GM18861 (cell line): Measurements from ENCODE around the gene ADGRV1.

Experiments
- ATAC-seq: cut with Tn5 transposase; IDR thresholded peaks from one replicate; pipeline ENCODE4 v1.9.1; 2021; ENCODE audit not compliant: unreplicated experiment

Gene ADGRV1

GRCh38 chr5:91123291-91123690 lies 564.7 kb downstream of the ADGRV1 start:
- no peak for ATAC-seq

- no peak for ATAC-seq
These were observed 565.3 kb downstream of the ADGRV1 start for GRCh38 chr5:91123901-91124300.

- no peak for ATAC-seq
These were observed 567.3 kb downstream of the ADGRV1 start for GRCh38 chr5:91125916-91126315.

- no peak for ATAC-seq
These were observed 567.9 kb downstream of the ADGRV1 start for GRCh38 chr5:91126448-91126847.

GRCh38 chr5:91126888-91127287 lies 568.3 kb downstream of the ADGRV1 start:
- no peak for ATAC-seq

GRCh38 chr5:91127456-91128081 lies 569.0 kb downstream of the ADGRV1 start:
- ATAC-seq, result no peak

- ATAC-seq, result no peak
These were observed 570.0 kb downstream of the ADGRV1 start for GRCh38 chr5:91128604-91129003.

- ATAC-seq, result no peak
These were observed 571.2 kb downstream of the ADGRV1 start for GRCh38 chr5:91129748-91130147.

- no peak for ATAC-seq
These were observed 572.2 kb downstream of the ADGRV1 start for GRCh38 chr5:91130759-91131158.

- no peak for ATAC-seq
These were observed 574.0 kb downstream of the ADGRV1 start for GRCh38 chr5:91132550-91132949.

- no peak for ATAC-seq
These were observed 574.6 kb downstream of the ADGRV1 start for GRCh38 chr5:91133183-91133582.

GRCh38 chr5:91135475-91136248 lies 577.1 kb downstream of the ADGRV1 start:
- ATAC-seq, result no peak

- no peak for ATAC-seq
These were observed 577.7 kb downstream of the ADGRV1 start for GRCh38 chr5:91136271-91136670.

- ATAC-seq, result no peak
These were observed 579.0 kb downstream of the ADGRV1 start for GRCh38 chr5:91137647-91138046.

- no peak for ATAC-seq
These were observed 581.1 kb downstream of the ADGRV1 start for GRCh38 chr5:91139572-91140200.

GRCh38 chr5:91140657-91141056 lies 582.1 kb downstream of the ADGRV1 start:
- ATAC-seq, result no peak

- no peak for ATAC-seq
These were observed 583.0 kb downstream of the ADGRV1 start for GRCh38 chr5:91141642-91142041.

- no peak for ATAC-seq
These were observed 583.8 kb downstream of the ADGRV1 start for GRCh38 chr5:91142386-91142785.

GRCh38 chr5:91142819-91143218 lies 584.2 kb downstream of the ADGRV1 start:
- ATAC-seq, result no peak

GRCh38 chr5:91143840-91144239 lies 585.2 kb downstream of the ADGRV1 start:
- no peak for ATAC-seq

- no peak for ATAC-seq
These were observed 586.1 kb downstream of the ADGRV1 start for GRCh38 chr5:91144491-91145332.

GRCh38 chr5:91145333-91145620 lies 586.7 kb downstream of the ADGRV1 start:
- no peak for ATAC-seq
